NOMO-1 (cell line): Measurements from ENCODE around the gene AGAP1.
"Not testable (repeated sequence)": the region's sequence is repeated elsewhere in the genome, so short reads cannot be mapped to it uniquely, and the experiment has no call there.

ENCODE experiments used
- DNase-seq, 2 experiments: peaks; one replicate each; lab custom pipeline; 2025; ENCODE audit not compliant: unreplicated experiment in 2 of 2; lab: John Stamatoyannopoulos, UW

The AGAP1 gene

DNA sequence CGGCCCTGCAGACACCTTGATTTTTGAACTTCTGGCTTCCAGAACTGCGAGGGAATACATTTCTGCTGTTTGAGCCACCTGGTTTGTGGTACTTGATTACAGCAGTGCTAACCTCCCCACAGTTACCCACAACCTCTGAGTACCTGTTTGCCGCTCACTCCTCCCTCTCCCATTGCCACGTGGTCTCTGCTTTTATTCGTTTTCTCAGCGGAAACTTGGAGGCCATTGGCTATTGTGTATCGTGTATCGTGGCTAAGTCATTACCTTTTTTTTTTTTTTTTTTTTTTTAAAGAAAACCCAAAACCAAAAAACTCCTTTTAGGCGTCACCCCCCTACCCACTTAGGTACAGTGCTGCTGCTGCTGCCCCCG, 90.8 kb downstream of the AGAP1 start:
- no peak for DNase-seq

GRCh38 chr2:235587202-235587601, 93.4 kb downstream of the AGAP1 start:
- no peak for DNase-seq

- no peak for DNase-seq
These were observed 94.9 kb downstream of the AGAP1 start for GRCh38 chr2:235588750-235589149.

- DNase-seq: no peak
These were observed 97.4 kb downstream of the AGAP1 start for GRCh38 chr2:235591231-235591730.

- DNase-seq: no peak
These were observed 98.1 kb downstream of the AGAP1 start for GRCh38 chr2:235591921-235592320.

GRCh38 chr2:235592430-235592829, 98.6 kb downstream of the AGAP1 start:
- DNase-seq: no peak

DNA sequence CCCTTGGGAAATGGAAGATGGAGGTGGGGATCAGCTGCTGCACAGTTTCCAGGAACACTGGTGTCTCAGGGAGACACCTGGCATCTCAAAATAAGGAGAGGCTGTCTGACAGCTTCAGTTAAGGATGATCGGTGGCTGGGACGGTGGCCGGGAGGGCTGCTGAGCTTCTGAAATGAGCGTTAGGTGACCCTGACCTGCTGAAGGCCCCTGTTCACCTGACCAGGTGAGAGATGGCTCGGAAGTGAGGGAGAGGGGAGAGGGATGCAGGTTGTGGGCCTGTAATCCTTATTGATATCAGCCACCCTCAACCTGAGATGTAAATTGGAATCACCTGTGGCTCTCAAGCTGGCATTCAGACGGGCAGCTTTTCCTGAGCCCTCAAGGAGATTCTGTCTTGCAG, 99.0 kb downstream of the AGAP1 start:
- no peak for DNase-seq

DNA sequence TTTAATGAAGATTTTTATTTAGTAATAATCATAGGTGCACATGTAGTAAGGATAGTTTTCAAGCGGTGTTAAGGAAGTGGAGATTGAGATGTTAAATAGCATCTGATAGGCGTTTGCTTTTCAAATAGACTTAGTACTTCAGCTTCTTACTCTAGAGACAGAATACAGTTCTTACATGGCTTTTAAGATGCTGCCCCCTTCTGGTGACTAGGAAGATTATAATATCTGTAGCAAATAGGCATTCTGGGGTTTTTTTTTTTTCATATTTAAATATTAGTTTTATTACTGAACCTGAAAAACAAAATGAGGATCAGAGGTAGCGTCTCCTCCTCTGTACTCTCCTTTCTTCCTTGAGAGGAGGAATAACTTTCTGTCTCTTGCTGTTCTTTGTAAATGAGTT, 100.2 kb downstream of the AGAP1 start:
- DNase-seq: peak; percentile 28 to 68

GRCh38 chr2:235594964-235595363, 101.1 kb downstream of the AGAP1 start:
- no peak for DNase-seq

GRCh38 chr2:235595422-235596010, 101.7 kb downstream of the AGAP1 start:
- peak; percentile 35 to 57 for DNase-seq

DNA sequence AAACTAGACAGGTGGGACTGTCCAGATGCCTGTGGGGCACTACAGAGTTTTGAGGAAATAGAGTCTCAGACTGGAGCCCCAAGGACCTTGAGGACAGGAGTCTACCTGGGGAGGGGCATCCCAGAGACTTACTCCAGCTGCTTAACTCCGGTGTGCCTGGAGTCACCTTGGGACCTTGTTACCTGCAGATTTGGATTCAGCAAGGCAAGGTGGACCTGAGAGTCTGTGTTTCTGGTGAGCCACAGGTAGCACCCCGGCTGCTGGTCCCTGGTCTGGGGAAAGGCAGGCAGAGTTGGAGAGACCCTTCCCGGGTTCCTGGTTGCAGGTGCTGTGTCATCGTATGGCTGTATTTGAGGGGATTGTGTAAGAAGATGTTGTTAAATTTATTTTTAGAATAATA, 102.4 kb downstream of the AGAP1 start:
- DNase-seq: peak in 1 of 2 experiments; percentile 11

GRCh38 chr2:235597081-235597615, 103.3 kb downstream of the AGAP1 start:
- DNase-seq: no peak

- DNase-seq: no peak
These were observed 104.2 kb downstream of the AGAP1 start for GRCh38 chr2:235598026-235598425.

- no peak for DNase-seq
These were observed 105.0 kb downstream of the AGAP1 start for GRCh38 chr2:235598532-235599531.

GRCh38 chr2:235599596-235600338, 105.9 kb downstream of the AGAP1 start:
- DNase-seq: no peak

- DNase-seq: no peak
These were observed 106.6 kb downstream of the AGAP1 start for GRCh38 chr2:235600406-235600805.

DNA sequence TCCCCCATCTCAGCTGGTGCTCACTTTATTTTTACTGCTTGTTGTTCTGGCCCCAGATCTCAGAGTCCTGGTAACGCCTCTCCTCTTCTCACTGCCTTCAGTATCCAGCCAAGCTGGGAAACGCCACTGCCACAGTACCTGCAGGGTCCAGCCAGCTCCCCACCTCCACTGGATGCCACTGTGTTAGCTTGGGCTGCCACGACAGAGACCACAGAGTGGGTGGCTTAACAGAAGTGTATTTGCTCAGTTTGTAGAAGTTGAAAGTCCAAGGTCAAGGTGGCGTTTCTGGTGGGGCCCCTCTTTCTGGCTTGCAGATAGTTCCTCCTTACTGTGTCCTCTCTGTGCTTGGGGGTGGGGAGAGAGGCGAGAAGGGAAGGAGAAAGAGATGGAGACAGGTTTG, 107.1 kb downstream of the AGAP1 start:
- DNase-seq: no peak

GRCh38 chr2:235601960-235602704, 108.3 kb downstream of the AGAP1 start:
- no peak for DNase-seq

- not testable (repeated sequence) for DNase-seq
These were observed 109.1 kb downstream of the AGAP1 start for GRCh38 chr2:235602971-235603370.

- no peak for DNase-seq
These were observed 109.8 kb downstream of the AGAP1 start for GRCh38 chr2:235603659-235604058.
